ENCODE measurements around the gene TMEM130. TPM values are rescaled to one million over a fixed set of nuclear protein-coding genes. Genes with fewer than 3 reads are reported as not detected.

The TMEM130 gene
- polyA plus RNA-seq, 3 donors, result 0.05 TPM; not detected in 2

GRCh38 chr7:98800996-98801395 is 68.8 kb downstream of the TMEM130 start:
- peaks cover 6 to 10% of the 10 kb centered on the region in 2 donors for H3K9me3 ChIP-seq (replicated peaks in 1 of 2; ENCODE audit: control insufficient read depth in 1 of 2, insufficient read depth in 1 of 2, low read length in 2 of 2)
- Mint-ChIP-seq H3K27ac (peak overlapping the region in 5 of 7 donors; percentile 48 to 87 (median 79)), H3K36me3 (no peaks in the 10 kb centered on the region), H3K9me3 (peaks cover 7 to 25% (median 15%) of the 10 kb centered on the region in 7 donors), H3K27me3 (ENCODE audit: low read depth in 3 of 3) (peaks cover 9 to 32% (median 20%) of the 10 kb centered on the region in 3 donors), H3K4me1 (peaks cover 18% of the 10 kb centered on the region), H3K4me3 (no peak overlapping the region)
- no peak for DNase-seq
- H3K79me2 ChIP-seq (ENCODE audit: insufficient read depth, low read length), result no peaks in the 10 kb centered on the region
- H3K27me3 ChIP-seq (ENCODE audit: control insufficient read depth in 2 of 2, insufficient read depth in 2 of 2, low read length in 2 of 2), result peaks cover 0 to 4% of the 10 kb centered on the region in 2 donors
- no peak overlapping the region for H3K4me2 ChIP-seq (replicated peaks; ENCODE audit: extremely low read depth, low read length, poor library complexity, severe bottlenecking)
- no peaks in the 10 kb centered on the region for H4K20me1 ChIP-seq (ENCODE audit: insufficient read depth, low read length)
- H3K4me3 ChIP-seq (replicated peaks in 1 of 3; ENCODE audit: low read depth in 2 of 3, low read length in 3 of 3), result no peak overlapping the region
- H2AFZ ChIP-seq (ENCODE audit: insufficient read depth, low read depth, low read length, poor library complexity, severe bottlenecking), result no peak overlapping the region
- TF ChIP-seq, protein P1, sequence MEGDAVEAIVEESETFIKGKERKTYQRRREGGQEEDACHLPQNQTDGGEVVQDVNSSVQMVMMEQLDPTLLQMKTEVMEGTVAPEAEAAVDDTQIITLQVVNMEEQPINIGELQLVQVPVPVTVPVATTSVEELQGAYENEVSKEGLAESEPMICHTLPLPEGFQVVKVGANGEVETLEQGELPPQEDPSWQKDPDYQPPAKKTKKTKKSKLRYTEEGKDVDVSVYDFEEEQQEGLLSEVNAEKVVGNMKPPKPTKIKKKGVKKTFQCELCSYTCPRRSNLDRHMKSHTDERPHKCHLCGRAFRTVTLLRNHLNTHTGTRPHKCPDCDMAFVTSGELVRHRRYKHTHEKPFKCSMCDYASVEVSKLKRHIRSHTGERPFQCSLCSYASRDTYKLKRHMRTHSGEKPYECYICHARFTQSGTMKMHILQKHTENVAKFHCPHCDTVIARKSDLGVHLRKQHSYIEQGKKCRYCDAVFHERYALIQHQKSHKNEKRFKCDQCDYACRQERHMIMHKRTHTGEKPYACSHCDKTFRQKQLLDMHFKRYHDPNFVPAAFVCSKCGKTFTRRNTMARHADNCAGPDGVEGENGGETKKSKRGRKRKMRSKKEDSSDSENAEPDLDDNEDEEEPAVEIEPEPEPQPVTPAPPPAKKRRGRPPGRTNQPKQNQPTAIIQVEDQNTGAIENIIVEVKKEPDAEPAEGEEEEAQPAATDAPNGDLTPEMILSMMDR (IDR thresholded peaks at IDR 0.05), result no peak
- intact Hi-C loops (cut with micrococcal nuclease), result loop anchor here (10.0 kb wide), 1 partner anchor 516 kb away; the partner anchor contains the start of gene BRI3 (in 2 of the 2)
- H3K4me1 ChIP-seq (ENCODE audit: control insufficient read depth in 1 of 2, insufficient read depth in 2 of 2, low read length in 2 of 2), result peaks cover 16% of the 10 kb centered on the region in 2 donors
- no CpG with 5 or more reads among the region's 4 CpGs for WGBS (ENCODE audit: insufficient coverage)
- H3K9ac ChIP-seq (ENCODE audit: insufficient read depth, low read length, poor library complexity, severe bottlenecking), result no peak overlapping the region
- H3K36me3 ChIP-seq (replicated peaks in 1 of 2; ENCODE audit: control insufficient read depth in 1 of 2, insufficient read depth in 2 of 2, low read length in 2 of 2), result no peaks in the 10 kb centered on the region
- no peak overlapping the region for H3K27ac ChIP-seq (ENCODE audit: low read depth in 1 of 2, low read length in 2 of 2)

GRCh38 chr7:98797150-98797549 is 72.7 kb downstream of the TMEM130 start:
- peaks cover 7 to 27% (median 15%) of the 10 kb centered on the region in 7 donors for H3K9me3 Mint-ChIP-seq
- H3K9ac ChIP-seq (ENCODE audit: insufficient read depth, low read length, poor library complexity, severe bottlenecking), result no peak overlapping the region
- no peak for DNase-seq
- no peaks in the 10 kb centered on the region for H4K20me1 ChIP-seq (ENCODE audit: insufficient read depth, low read length)
- TF ChIP-seq, protein P1 (IDR thresholded peaks at IDR 0.05), result no peak
- H3K27ac Mint-ChIP-seq, result no peak overlapping the region
- no peaks in the 10 kb centered on the region for H3K79me2 ChIP-seq (ENCODE audit: insufficient read depth, low read length)
- H3K4me3 ChIP-seq (replicated peaks in 1 of 3; ENCODE audit: low read depth in 2 of 3, low read length in 3 of 3), result no peak overlapping the region
- H3K4me3 Mint-ChIP-seq, result no peak overlapping the region
- H3K36me3 Mint-ChIP-seq, result no peaks in the 10 kb centered on the region
- H3K27me3 ChIP-seq (ENCODE audit: control insufficient read depth in 2 of 2, insufficient read depth in 2 of 2, low read length in 2 of 2), result no peaks in the 10 kb centered on the region
- peaks cover 9% of the 10 kb centered on the region in 2 donors for H3K4me1 ChIP-seq (ENCODE audit: control insufficient read depth in 1 of 2, insufficient read depth in 2 of 2, low read length in 2 of 2)
- H3K4me1 Mint-ChIP-seq, result peaks cover 12% of the 10 kb centered on the region
- H2AFZ ChIP-seq (ENCODE audit: insufficient read depth, low read depth, low read length, poor library complexity, severe bottlenecking), result no peak overlapping the region
- H3K27ac ChIP-seq (ENCODE audit: low read depth in 1 of 2, low read length in 2 of 2), result no peak overlapping the region
- H3K4me2 ChIP-seq (replicated peaks; ENCODE audit: extremely low read depth, low read length, poor library complexity, severe bottlenecking), result no peak overlapping the region
- 80% methylated on average over 7 of the region's 8 CpGs for WGBS (ENCODE audit: insufficient coverage)
- H3K27me3 Mint-ChIP-seq (ENCODE audit: low read depth in 3 of 3), result peaks cover 6 to 18% (median 12%) of the 10 kb centered on the region in 3 donors
- peaks cover 6 to 10% of the 10 kb centered on the region in 2 donors for H3K9me3 ChIP-seq (replicated peaks in 1 of 2; ENCODE audit: control insufficient read depth in 1 of 2, insufficient read depth in 1 of 2, low read length in 2 of 2)
- no peaks in the 10 kb centered on the region for H3K36me3 ChIP-seq (replicated peaks in 1 of 2; ENCODE audit: control insufficient read depth in 1 of 2, insufficient read depth in 2 of 2, low read length in 2 of 2)
- intact Hi-C loops (cut with micrococcal nuclease), result no loop called here

Small RNA genes lying within 50 kb of the gene (small RNA-seq; reads per million reads assigned to genes)
- gene MIR3609 (ENCODE audit: insufficient read length, low read depth), result 27.9 reads per million, percentile 90 among the genes with 10 or more reads in this experiment

Other genes starting within 250 kb of the TMEM130 start
- gene TRRAP, start 8.5 kb upstream of the TMEM130 start, polyA plus RNA-seq, result 10 to 100 TPM in 1 of 3 donors, 1 to 10 TPM in 1, under 1 TPM in 1; 0.67 to 12.2 (median 1.2) TPM